H9 (cell line): ENCODE results near the gene CHMP1A. TPM values are rescaled to one million over a fixed set of nuclear protein-coding genes. Genes with fewer than 3 reads are reported as not detected.

Experiments used
- DNase-seq: peaks from one replicate; pipeline ENCODE4 v3.0.0-alpha.2; 2017
- H2AFZ ChIP-seq: one replicate; pipeline ENCODE4 v1.6.1; 2013; ENCODE audit warnings: mild to moderate bottlenecking, low read length, control low read depth, moderate library complexity
- H2AK5ac ChIP-seq: 2 replicates; pipeline ENCODE4 v1.6.1; 2013; ENCODE audit warnings: low read length, control low read depth, mixed read lengths; ENCODE audit not compliant: insufficient read length
- H2BK120ac ChIP-seq: one replicate; pipeline ENCODE4 v1.6.1; 2013; ENCODE audit warnings: low read depth, mild to moderate bottlenecking, low read length, control low read depth, inconsistent platforms; ENCODE audit not compliant: poor library complexity, severe bottlenecking
- H2BK12ac ChIP-seq: 2 replicates; pipeline ENCODE4 v1.6.1; 2013; ENCODE audit warnings: low read length, control low read depth, mixed read lengths, low read depth; ENCODE audit not compliant: insufficient read length
- H2BK15ac ChIP-seq: 2 replicates; pipeline ENCODE4 v1.6.1; 2013; ENCODE audit warnings: low read depth, low read length, control low read depth
- H2BK20ac ChIP-seq: one replicate; pipeline ENCODE4 v1.6.1; 2013; ENCODE audit warnings: low read depth, mild to moderate bottlenecking, low read length, control low read depth, inconsistent platforms; ENCODE audit not compliant: poor library complexity, severe bottlenecking
- H2BK5ac ChIP-seq: 2 replicates; pipeline ENCODE4 v1.6.1; 2013; ENCODE audit warnings: low read length, control low read depth, mixed read lengths; ENCODE audit not compliant: insufficient read length
- H3K14ac ChIP-seq: 2 replicates; pipeline ENCODE4 v1.6.1; 2013; ENCODE audit warnings: low read length, control low read depth; ENCODE audit not compliant: insufficient read depth
- H3K18ac ChIP-seq: 2 replicates; pipeline ENCODE4 v1.6.1; 2013; ENCODE audit warnings: low read depth, mild to moderate bottlenecking, mixed read lengths, low read length, control low read depth; ENCODE audit not compliant: insufficient read length
- H3K23ac ChIP-seq: 2 replicates; pipeline ENCODE4 v1.6.1; 2013; ENCODE audit warnings: low read length, control low read depth, mixed read lengths, low read depth; ENCODE audit not compliant: insufficient read length
- H3K23me2 ChIP-seq: 2 replicates; pipeline ENCODE4 v1.6.1; 2013; ENCODE audit warnings: low read depth, mild to moderate bottlenecking, mixed read lengths, low read length, control low read depth; ENCODE audit not compliant: insufficient read length, poor library complexity, severe bottlenecking
- H3K27ac ChIP-seq: 2 replicates; pipeline ENCODE4 v1.5.1; 2013; ENCODE audit warnings: low read length, control low read depth, mixed read lengths, low read depth; ENCODE audit not compliant: insufficient read length
- H3K27me3 ChIP-seq: 2 replicates; pipeline ENCODE4 v1.6.1; 2013; ENCODE audit warnings: low read length, control low read depth, inconsistent platforms; ENCODE audit not compliant: insufficient read depth
- H3K4ac ChIP-seq: 2 replicates; pipeline ENCODE4 v1.6.1; 2013; ENCODE audit warnings: low read depth, mild to moderate bottlenecking, control low read depth, inconsistent platforms, low read length, moderate library complexity
- H3K4me1 ChIP-seq: 2 replicates; pipeline ENCODE4 v1.6.1; 2013; ENCODE audit warnings: low read length, control low read depth, inconsistent platforms; ENCODE audit not compliant: insufficient read depth
- H3K4me2 ChIP-seq: 2 replicates; pipeline ENCODE4 v1.6.1; 2013; ENCODE audit warnings: low read length, control low read depth, mixed read lengths; ENCODE audit not compliant: insufficient read length, insufficient read depth
- H3K56ac ChIP-seq: 2 replicates; pipeline ENCODE4 v1.6.1; 2013; ENCODE audit warnings: low read depth, mild to moderate bottlenecking, mixed read lengths, low read length, control low read depth; ENCODE audit not compliant: insufficient read length
- H3K79me1 ChIP-seq: 2 replicates; pipeline ENCODE4 v1.6.1; 2013; ENCODE audit warnings: low read depth, mild to moderate bottlenecking, moderate library complexity, low read length, control low read depth, inconsistent platforms; ENCODE audit not compliant: insufficient read depth, poor library complexity, severe bottlenecking
- H3K79me2 ChIP-seq: 2 replicates; pipeline ENCODE4 v1.6.1; 2013; ENCODE audit warnings: low read length, control low read depth, inconsistent platforms; ENCODE audit not compliant: insufficient read depth
- H3K9ac ChIP-seq: 2 replicates; pipeline ENCODE4 v1.6.1; 2013; ENCODE audit warnings: low read length, control low read depth, mixed read lengths; ENCODE audit not compliant: insufficient read length; ENCODE audit errors: extremely low read depth
- H3K9me3 ChIP-seq: one replicate; pipeline ENCODE4 v1.6.1; 2013; ENCODE audit warnings: low read depth, low read length, inconsistent platforms; ENCODE audit not compliant: control insufficient read depth
- H3T11ph ChIP-seq: one replicate; pipeline ENCODE4 v1.6.1; 2013; ENCODE audit warnings: mild to moderate bottlenecking, low read length, control low read depth, inconsistent platforms
- H4K20me1 ChIP-seq: one replicate; pipeline ENCODE4 v1.6.1; 2013; ENCODE audit not compliant: control insufficient read depth, insufficient read length, insufficient read depth
- H4K5ac ChIP-seq: 2 replicates; pipeline ENCODE4 v1.6.1; 2013; ENCODE audit warnings: low read depth, mild to moderate bottlenecking, mixed read lengths, low read length, control low read depth; ENCODE audit not compliant: insufficient read length
- H4K8ac ChIP-seq: replicated peaks from 2 replicates; pipeline ENCODE4 v1.6.1; 2013; ENCODE audit warnings: low read length, control low read depth, mixed read lengths, low read depth; ENCODE audit not compliant: insufficient read length
- H4K91ac ChIP-seq: 2 replicates; pipeline ENCODE4 v1.6.1; 2013; ENCODE audit warnings: low read depth, mild to moderate bottlenecking, moderate library complexity, mixed read lengths, low read length, control low read depth; ENCODE audit not compliant: insufficient read length
- H3K27ac Mint-ChIP-seq, 3 experiments: 2 replicates in 2 of 3; 3 replicates in 1 of 3; pipeline ENCODE4 v1.8.0; 2020 to 2021; ENCODE audit warnings: mixed read lengths in 3 of 3, mild to moderate bottlenecking in 1 of 3, moderate library complexity in 1 of 3
- H3K27me3 Mint-ChIP-seq: 2 replicates; pipeline ENCODE4 v1.8.0; 2021; ENCODE audit warnings: low read depth, mild to moderate bottlenecking, moderate library complexity, mixed read lengths
- H3K36me3 Mint-ChIP-seq, 3 experiments: 2 replicates in 2 of 3; 3 replicates in 1 of 3; pipeline ENCODE4 v1.8.0; 2020 to 2021; ENCODE audit warnings: low read depth in 3 of 3, mixed read lengths in 3 of 3; ENCODE audit not compliant: insufficient read depth in 1 of 3
- H3K4me1 Mint-ChIP-seq, 2 experiments: 2 replicates each; pipeline ENCODE4 v1.8.0; 2020; ENCODE audit warnings: mixed read lengths in 2 of 2
- H3K4me3 Mint-ChIP-seq, 2 experiments: 2 replicates in 1 of 2; 3 replicates in 1 of 2; pipeline ENCODE4 v1.8.0; 2020 to 2021; ENCODE audit warnings: mild to moderate bottlenecking in 2 of 2, mixed read lengths in 2 of 2, moderate library complexity in 1 of 2
- H3K9me3 Mint-ChIP-seq, 2 experiments: 2 replicates in 1 of 2; 3 replicates in 1 of 2; pipeline ENCODE4 v1.8.0; 2020; ENCODE audit warnings: mild to moderate bottlenecking in 2 of 2, mixed read lengths in 2 of 2, moderate library complexity in 1 of 2
- WGBS: extraction: QIAGEN DNeasy Blood & Tissue Kit; methylation state at CpG from one replicate; pipeline ENCODE4 v1.1.7; 2013; ENCODE audit warnings: missing lambda C conversion rate, low lambda C conversion rate, mixed read lengths; ENCODE audit not compliant: insufficient read length; ENCODE audit errors: extremely low coverage; 5-methylcytosine and 5-hydroxymethylcytosine counted together
- total RNA-seq: library from RNA; stranded (reverse); gene quantifications from 2 replicates; pipeline ENCODE4 v1.2.1, GENCODE V29; 2021
- TF ChIP-seq, protein P1 (sequence below): fragments of 200-600 bp; sonication (generic); conservative IDR thresholded peaks from 3 replicates; pipeline ENCODE4 v1.8.0; 2021; ENCODE audit warnings: antibody characterized with exemption, mild to moderate bottlenecking

Gene CHMP1A
- total RNA-seq, 1 experiment from 2014 or later, result 89.6 TPM

DNA sequence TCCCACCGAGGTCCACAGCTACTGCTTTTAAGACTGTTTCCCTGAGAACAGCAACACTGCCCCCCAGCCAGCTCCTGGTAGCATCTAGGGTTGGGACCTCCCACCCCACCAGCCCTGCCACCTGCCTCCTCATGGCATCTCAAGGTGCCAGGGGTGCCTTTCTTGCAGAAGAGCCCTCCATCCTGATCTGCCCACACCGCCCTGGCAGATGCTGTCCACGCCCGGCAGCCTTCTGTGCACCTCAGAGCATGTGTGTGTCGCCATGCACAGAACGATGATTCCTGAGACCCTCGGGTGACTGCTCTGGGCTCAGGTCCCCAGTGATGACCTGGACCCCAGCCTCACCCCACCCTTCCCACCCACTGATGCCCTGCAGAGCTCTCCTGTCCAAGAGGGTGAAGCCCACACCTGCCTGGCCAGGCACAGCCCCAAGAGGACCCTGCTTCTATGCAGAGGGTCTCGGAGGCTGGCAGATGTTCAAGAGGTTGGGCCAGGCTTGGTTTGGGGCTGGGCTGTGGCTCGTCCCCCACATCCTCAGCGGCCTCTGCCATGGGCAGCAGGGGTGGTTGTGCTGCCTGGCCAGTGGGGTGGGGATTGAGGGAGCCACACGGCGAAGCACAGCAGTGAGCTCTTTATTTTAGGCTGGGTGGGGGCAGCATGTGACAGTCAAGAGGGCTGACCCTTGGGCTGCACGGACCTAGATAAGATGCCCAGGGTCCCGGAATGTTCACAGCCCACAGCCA lies 49.2 kb upstream of the CHMP1A start:
- Histone ChIP-seq H2BK12ac (no peak overlapping the region), H2AK5ac (no peak overlapping the region), H4K8ac (no peak overlapping the region), H4K5ac (no peak overlapping the region), H2BK20ac (no peak overlapping the region), H3K18ac (no peak overlapping the region), H2BK120ac (no peak overlapping the region), H2AFZ (no peak overlapping the region), H4K20me1 (no peaks in the 10 kb centered on the region), H4K91ac (no peak overlapping the region), H3K23me2 (peaks cover under 1% of the 10 kb centered on the region), H3K27me3 (no peaks in the 10 kb centered on the region), H3K4ac (no peak overlapping the region), H3K79me2 (no peaks in the 10 kb centered on the region), H2BK5ac (no peak overlapping the region), H3K79me1 (no peaks in the 10 kb centered on the region), H2BK15ac (no peak overlapping the region), H3K56ac (no peak overlapping the region), H3K4me2 (no peak overlapping the region), H3K9ac (no peak overlapping the region), H3K9me3 (no peaks in the 10 kb centered on the region), H3K4me1 (no peaks in the 10 kb centered on the region), H3K14ac (no peak overlapping the region; the same call in 1 of the 2 replicates), H3K27ac (no peak overlapping the region), H3T11ph (no peak overlapping the region), H3K23ac (no peak overlapping the region)
- TF ChIP-seq, protein P1, sequence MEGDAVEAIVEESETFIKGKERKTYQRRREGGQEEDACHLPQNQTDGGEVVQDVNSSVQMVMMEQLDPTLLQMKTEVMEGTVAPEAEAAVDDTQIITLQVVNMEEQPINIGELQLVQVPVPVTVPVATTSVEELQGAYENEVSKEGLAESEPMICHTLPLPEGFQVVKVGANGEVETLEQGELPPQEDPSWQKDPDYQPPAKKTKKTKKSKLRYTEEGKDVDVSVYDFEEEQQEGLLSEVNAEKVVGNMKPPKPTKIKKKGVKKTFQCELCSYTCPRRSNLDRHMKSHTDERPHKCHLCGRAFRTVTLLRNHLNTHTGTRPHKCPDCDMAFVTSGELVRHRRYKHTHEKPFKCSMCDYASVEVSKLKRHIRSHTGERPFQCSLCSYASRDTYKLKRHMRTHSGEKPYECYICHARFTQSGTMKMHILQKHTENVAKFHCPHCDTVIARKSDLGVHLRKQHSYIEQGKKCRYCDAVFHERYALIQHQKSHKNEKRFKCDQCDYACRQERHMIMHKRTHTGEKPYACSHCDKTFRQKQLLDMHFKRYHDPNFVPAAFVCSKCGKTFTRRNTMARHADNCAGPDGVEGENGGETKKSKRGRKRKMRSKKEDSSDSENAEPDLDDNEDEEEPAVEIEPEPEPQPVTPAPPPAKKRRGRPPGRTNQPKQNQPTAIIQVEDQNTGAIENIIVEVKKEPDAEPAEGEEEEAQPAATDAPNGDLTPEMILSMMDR, result no peak
- H3K4me1 Mint-ChIP-seq, result peaks cover 18 to 22% of the 10 kb centered on the region in 2 experiments
- no peak for DNase-seq
- peaks cover 29% of the 10 kb centered on the region for H3K27me3 Mint-ChIP-seq
- no peaks in the 10 kb centered on the region for H3K9me3 Mint-ChIP-seq
- WGBS, result no CpG with 5 or more reads among the region's 14 CpGs
- no peaks in the 10 kb centered on the region for H3K36me3 Mint-ChIP-seq
- no peak overlapping the region for H3K4me3 Mint-ChIP-seq
- H3K27ac Mint-ChIP-seq, result no peak overlapping the region
